GM23338 (cell line): Measurements from ENCODE around the gene CHST15. TPM values are rescaled to one million over a fixed set of nuclear protein-coding genes. Genes with fewer than 3 reads are reported as not detected.

Experiments
- ATAC-seq: fragments of 200-7000 bp; cut with Tn5 transposase; 3 replicates; pipeline ENCODE4 v1.9.1; 2020
- DNase-seq: peaks from one replicate; pipeline ENCODE4 v3.0.0-alpha.2; 2015; ENCODE audit warnings: low spot score
- H2AFZ ChIP-seq: fragments of 200-600 bp; sonication (generic); 2 replicates; pipeline ENCODE4 v1.8.0; 2016; ENCODE audit warnings: antibody characterized with exemption, mild to moderate bottlenecking, moderate library complexity
- H3F3A ChIP-seq: fragments of 200-600 bp; sonication (generic); replicated peaks from 2 replicates; pipeline ENCODE4 v1.8.0; 2017; ENCODE audit warnings: antibody characterized with exemption, mixed run types, low read depth
- H3K27ac ChIP-seq: fragments of 200-600 bp; sonication (generic); 2 replicates; pipeline ENCODE4 v1.6.1; 2016; ENCODE audit warnings: low read depth
- H3K27me3 ChIP-seq: fragments of 200-600 bp; sonication (generic); 2 replicates; pipeline ENCODE4 v1.8.0; 2016; ENCODE audit warnings: mild to moderate bottlenecking, mixed run types, moderate library complexity; ENCODE audit not compliant: insufficient read depth
- H3K36me3 ChIP-seq: fragments of 200-600 bp; sonication (generic); 2 replicates; pipeline ENCODE4 v1.8.0; 2016; ENCODE audit warnings: mild to moderate bottlenecking; ENCODE audit not compliant: insufficient read depth
- H3K4me1 ChIP-seq: fragments of 200-600 bp; sonication (generic); 2 replicates; pipeline ENCODE4 v1.8.0; 2016; ENCODE audit warnings: mild to moderate bottlenecking, moderate library complexity; ENCODE audit not compliant: insufficient read depth
- H3K4me2 ChIP-seq: fragments of 200-600 bp; sonication (generic); 2 replicates; pipeline ENCODE4 v1.7.1; 2017; ENCODE audit warnings: mixed run types
- H3K4me3 ChIP-seq: fragments of 200-600 bp; sonication (generic); 2 replicates; pipeline ENCODE4 v1.6.1; 2016; ENCODE audit warnings: mixed run types
- H3K79me2 ChIP-seq: fragments of 200-600 bp; sonication (generic); replicated peaks from 2 replicates; pipeline ENCODE4 v1.8.0; 2017; ENCODE audit warnings: mild to moderate bottlenecking; ENCODE audit not compliant: insufficient read depth
- H3K9me2 ChIP-seq: fragments of 200-600 bp; sonication (generic); 2 replicates; pipeline ENCODE4 v1.8.0; 2017; ENCODE audit not compliant: insufficient read depth
- H4K20me1 ChIP-seq: fragments of 200-600 bp; sonication (generic); replicated peaks from 2 replicates; pipeline ENCODE4 v1.8.0; 2017; ENCODE audit warnings: mild to moderate bottlenecking; ENCODE audit not compliant: insufficient read depth
- H3K27ac Mint-ChIP-seq: 2 replicates; pipeline ENCODE4 v1.8.0; 2020; ENCODE audit warnings: inconsistent platforms, mild to moderate bottlenecking, moderate library complexity, mixed read lengths
- H3K27me3 Mint-ChIP-seq: 3 replicates; pipeline ENCODE4 v1.8.0; 2022; ENCODE audit warnings: low read depth, mild to moderate bottlenecking, moderate library complexity, mixed read lengths, inconsistent platforms; ENCODE audit not compliant: insufficient read depth, poor library complexity
- H3K36me3 Mint-ChIP-seq: 3 replicates; pipeline ENCODE4 v1.8.0; 2021; ENCODE audit warnings: low read depth, mild to moderate bottlenecking, inconsistent platforms, moderate library complexity, mixed read lengths
- H3K4me1 Mint-ChIP-seq: 3 replicates; pipeline ENCODE4 v1.8.0; 2020; ENCODE audit warnings: mild to moderate bottlenecking, inconsistent platforms, mixed read lengths
- H3K4me3 Mint-ChIP-seq: 3 replicates; pipeline ENCODE4 v1.8.0; 2021; ENCODE audit warnings: moderate library complexity, mild to moderate bottlenecking, inconsistent platforms, mixed read lengths
- H3K9me3 Mint-ChIP-seq: 3 replicates; pipeline ENCODE4 v1.8.0; 2020; ENCODE audit warnings: moderate library complexity, mild to moderate bottlenecking, inconsistent platforms, mixed read lengths
- JUNB ChIP-seq: IDR thresholded peaks from one replicate; pipeline ENCODE4 v1.6.1; 2016; ENCODE audit warnings: antibody characterized with exemption; ENCODE audit not compliant: unreplicated experiment
- NANOG ChIP-seq: IDR thresholded peaks from 2 replicates; pipeline ENCODE4 v1.6.1; 2016; ENCODE audit warnings: antibody characterized with exemption, borderline replicate concordance
- REST ChIP-seq: IDR thresholded peaks from one replicate; pipeline ENCODE4 v1.6.1; 2018; ENCODE audit warnings: antibody characterized with exemption; ENCODE audit not compliant: unreplicated experiment
- ZNF114 ChIP-seq: fragments of 250-450 bp; sonication (Bioruptor Pico); IDR thresholded peaks from 2 replicates; pipeline ENCODE4 v1.5.0; 2020; ENCODE audit warnings: mild to moderate bottlenecking, moderate library complexity
- ZNF331 ChIP-seq: fragments of 250-450 bp; sonication (Bioruptor Pico); IDR thresholded peaks from 2 replicates; pipeline ENCODE4 v1.5.0; 2020; ENCODE audit warnings: low read depth, mild to moderate bottlenecking, moderate library complexity
- ZNF462 ChIP-seq: fragments of 250-450 bp; sonication (Bioruptor Pico); IDR thresholded peaks from 2 replicates; pipeline ENCODE4 v1.5.0; 2020; ENCODE audit warnings: mild to moderate bottlenecking, moderate library complexity
- polyA plus RNA-seq: library from polyadenylated mRNA; unstranded; fragments of >200 nt; fragmentation: Nextera tagmentation; extraction: Ambion mirVana; gene quantifications from 2 replicates; pipeline ENCODE4 v1.2.1, GENCODE V29; 2016
- total RNA-seq: library from RNA; depleted of rRNA; stranded (reverse); fragments of >200 nt; shearing (Covaris generic); gene quantifications from 2 replicates; pipeline ENCODE4 v1.2.3, GENCODE V29; 2014
- TF ChIP-seq, protein P1 (sequence below), 2 experiments: fragments of 200-600 bp in 1 of 2; sonication (generic) in 1 of 2; conservative IDR thresholded peaks; 2 replicates each; pipeline versions ENCODE4 v1.5.1 to v1.6.1; 2016 to 2017; ENCODE audit warnings: antibody characterized with exemption in 2 of 2, low read depth in 2 of 2, mild to moderate bottlenecking in 2 of 2, moderate library complexity in 1 of 2

CHST15 gene
- total and polyA plus RNA-seq, 2 experiments from 2014 or later: 2.6 to 11.2 TPM

DNA sequence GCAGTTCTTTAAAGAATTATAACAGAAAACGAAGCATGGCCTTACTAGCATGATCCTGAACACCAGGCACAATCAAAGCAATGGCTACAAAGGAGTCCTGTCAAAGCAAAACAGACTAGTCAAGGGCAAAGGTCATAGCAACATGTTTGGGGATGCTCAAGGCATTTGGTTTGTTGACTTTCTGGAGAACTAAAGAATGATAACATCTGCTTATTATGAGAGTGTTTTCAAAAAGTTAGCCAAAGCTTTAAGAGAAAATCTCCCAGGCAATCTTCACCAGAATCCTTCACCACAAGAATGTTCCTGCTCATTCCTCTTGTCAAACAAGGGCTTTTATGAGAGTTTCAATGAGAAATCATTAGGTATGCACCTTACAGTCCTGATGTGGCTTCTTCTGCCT, 106.7 kb downstream of the CHST15 start (continued):
- no peak for TF ChIP-seq ZNF462 (CRISPR knock-in tag)
- no peak for TF ChIP-seq ZNF331 (CRISPR knock-in tag)
- no peak for TF ChIP-seq NANOG
- no peak for TF ChIP-seq ZNF114 (CRISPR knock-in tag)
- TF ChIP-seq JUNB: no peak

DNA sequence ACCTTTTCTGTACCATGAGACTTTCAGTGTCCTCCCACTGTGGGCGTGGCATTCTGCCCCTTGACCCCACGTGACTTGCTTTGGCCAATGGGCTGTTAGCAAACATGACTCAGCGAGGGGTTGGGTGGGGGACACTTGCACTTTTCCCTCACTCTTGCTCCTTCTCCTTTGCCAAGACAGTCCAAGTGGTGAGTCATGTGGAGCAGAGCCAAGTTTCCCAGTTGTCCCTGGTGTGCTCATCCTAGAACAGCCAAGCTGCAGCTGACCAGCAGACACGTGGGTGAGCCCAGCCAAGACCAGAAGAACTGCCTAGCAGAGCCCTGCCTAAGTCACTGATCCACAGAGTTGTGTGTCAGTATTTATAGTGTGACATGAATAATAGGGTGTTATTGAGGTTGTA, 119.0 kb downstream of the CHST15 start:
- Mint-ChIP-seq H3K4me3 (no peak overlapping the region; the same call in 2 of the 3 replicates), H3K4me1 (peaks cover 29% of the 10 kb centered on the region), H3K27me3 (peaks cover 33% of the 10 kb centered on the region), H3K36me3 (peaks cover 7% of the 10 kb centered on the region; the same call in 2 of the 3 replicates), H3K9me3 (peaks cover 13% of the 10 kb centered on the region; the same call in 2 of the 3 replicates), H3K27ac (no peak overlapping the region)
- Histone ChIP-seq H3K4me1 (peaks cover 12% of the 10 kb centered on the region), H3K4me2 (no peak overlapping the region), H4K20me1 (no peaks in the 10 kb centered on the region), H3K79me2 (no peaks in the 10 kb centered on the region), H3F3A (0 out of 2 replicates have a peak, but pooled peaks cover 11% of the 10 kb centered on the region), H3K27me3 (peaks cover 29% of the 10 kb centered on the region), H2AFZ (no peak overlapping the region), H3K9me2 (no peaks in the 10 kb centered on the region; the same call in none of the 2 replicates), H3K27ac (no peak overlapping the region), H3K36me3 (no peaks in the 10 kb centered on the region), H3K4me3 (no peak overlapping the region)
- no peak for TF ChIP-seq REST
- TF ChIP-seq ZNF331 (CRISPR knock-in tag): peak; percentile 81
- TF ChIP-seq NANOG: no peak
- no peak for TF ChIP-seq ZNF114 (CRISPR knock-in tag)
- TF ChIP-seq, protein P1, sequence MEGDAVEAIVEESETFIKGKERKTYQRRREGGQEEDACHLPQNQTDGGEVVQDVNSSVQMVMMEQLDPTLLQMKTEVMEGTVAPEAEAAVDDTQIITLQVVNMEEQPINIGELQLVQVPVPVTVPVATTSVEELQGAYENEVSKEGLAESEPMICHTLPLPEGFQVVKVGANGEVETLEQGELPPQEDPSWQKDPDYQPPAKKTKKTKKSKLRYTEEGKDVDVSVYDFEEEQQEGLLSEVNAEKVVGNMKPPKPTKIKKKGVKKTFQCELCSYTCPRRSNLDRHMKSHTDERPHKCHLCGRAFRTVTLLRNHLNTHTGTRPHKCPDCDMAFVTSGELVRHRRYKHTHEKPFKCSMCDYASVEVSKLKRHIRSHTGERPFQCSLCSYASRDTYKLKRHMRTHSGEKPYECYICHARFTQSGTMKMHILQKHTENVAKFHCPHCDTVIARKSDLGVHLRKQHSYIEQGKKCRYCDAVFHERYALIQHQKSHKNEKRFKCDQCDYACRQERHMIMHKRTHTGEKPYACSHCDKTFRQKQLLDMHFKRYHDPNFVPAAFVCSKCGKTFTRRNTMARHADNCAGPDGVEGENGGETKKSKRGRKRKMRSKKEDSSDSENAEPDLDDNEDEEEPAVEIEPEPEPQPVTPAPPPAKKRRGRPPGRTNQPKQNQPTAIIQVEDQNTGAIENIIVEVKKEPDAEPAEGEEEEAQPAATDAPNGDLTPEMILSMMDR (conservative IDR thresholded peaks at IDR 0.05; ENCODE audit: low read depth in 2 of 2): no peak
- no peak for ATAC-seq
- DNase-seq: no peak
